NT2/D1 (cell line): ENCODE measurements around the gene COL26A1.

Experiments
- SUZ12 ChIP-seq: IDR thresholded peaks from 2 replicates; pipeline ENCODE4 v1.6.1; 2011; ENCODE audit not compliant: insufficient read length, insufficient read depth; ENCODE audit errors: extremely low read depth
- YY1 ChIP-seq: IDR thresholded peaks from 2 replicates; pipeline ENCODE4 v1.6.1; 2011; ENCODE audit not compliant: insufficient read length, insufficient read depth
- ZNF274 ChIP-seq: IDR thresholded peaks from 2 replicates; pipeline ENCODE4 v1.6.1; 2011; ENCODE audit warnings: mild to moderate bottlenecking, low read depth, low read length

DNA sequence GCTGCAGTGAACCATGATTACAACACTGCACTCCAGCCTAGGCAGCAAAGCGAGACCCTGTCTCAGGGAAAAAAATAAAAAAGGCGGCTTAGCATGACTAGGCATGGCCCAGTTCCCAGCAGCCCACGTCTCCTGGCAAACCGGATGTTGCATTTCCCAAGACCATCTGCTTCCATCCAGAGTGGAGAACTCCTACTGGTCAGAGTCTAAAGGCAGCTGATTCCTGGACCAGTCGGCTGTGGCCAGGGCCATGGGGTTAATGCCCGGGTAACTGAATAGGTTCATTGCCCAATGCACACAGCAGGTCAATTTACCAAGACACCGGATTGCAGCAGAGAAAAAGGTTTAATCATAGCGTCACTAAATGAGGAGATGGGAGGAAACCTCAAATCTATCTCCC is 133.3 kb downstream of the COL26A1 start:
- TF ChIP-seq ZNF274 (no peak), SUZ12 (no peak), YY1 (no peak)
